ENCODE data around the gene IFT57. TPM values are rescaled to one million over a fixed set of nuclear protein-coding genes. Genes with fewer than 3 reads are reported as not detected.

IFT57 gene
- total RNA-seq, 1 experiment from 2014 or later: 32.1 TPM

DNA sequence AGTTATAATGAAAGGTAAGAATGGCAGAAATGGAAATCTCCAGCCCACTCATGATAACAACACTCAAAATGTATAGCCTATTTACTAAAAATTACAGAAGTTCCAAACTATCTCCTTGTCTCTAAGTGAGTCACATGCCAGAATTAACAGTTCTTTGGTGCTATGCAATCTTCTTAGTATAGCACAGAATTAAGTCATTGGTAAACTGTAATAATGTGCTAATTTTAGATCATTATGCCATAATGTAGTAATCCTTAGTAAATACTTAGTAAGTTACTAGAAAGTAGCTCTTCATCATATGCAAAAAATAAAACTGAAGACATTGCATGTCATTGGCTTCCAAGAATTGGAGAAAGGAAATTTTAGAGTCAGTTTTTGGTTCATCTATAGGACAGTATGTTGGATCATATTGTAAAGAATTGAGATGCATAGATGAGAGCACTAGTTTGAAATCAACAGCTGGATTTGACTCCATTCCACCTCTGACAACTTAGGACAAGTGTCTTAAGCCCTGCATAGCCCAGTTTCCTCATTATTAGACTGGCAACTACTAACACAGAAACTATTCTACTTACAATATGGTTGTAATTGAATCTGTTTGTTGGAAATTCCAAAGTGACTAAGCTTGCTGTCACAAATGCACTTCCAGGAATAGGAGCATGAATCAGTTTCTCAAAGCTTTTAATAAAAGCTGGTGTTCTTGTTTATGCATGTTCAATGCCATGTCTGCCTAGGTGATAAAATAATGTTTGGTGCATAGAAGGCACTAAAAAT, 91.3 kb downstream of the IFT57 start:
- no peak overlapping the region for H3K27ac Mint-ChIP-seq
- no peak for DNase-seq (ENCODE audit: low spot score)
- H3K4me3 Mint-ChIP-seq: no peak overlapping the region
- H3K9me3 Mint-ChIP-seq: no peaks in the 10 kb centered on the region
- no peaks in the 10 kb centered on the region for H3K36me3 Mint-ChIP-seq
- CTCF ChIA-PET: interaction anchor here (1.3 kb wide), 1 partner anchor 9 kb away, joined by 3 read pairs; no protein-coding TSS in a partner anchor
- no peak for TF ChIP-seq GABPB1 (CRISPR knock-in tag; IDR thresholded peaks at IDR 0.05)
- no peak for ATAC-seq
- H3K27me3 Mint-ChIP-seq (ENCODE audit: low read depth): no peaks in the 10 kb centered on the region
- POLR2A ChIA-PET: no interaction called here
- H3K4me1 Mint-ChIP-seq: no peaks in the 10 kb centered on the region

DNA sequence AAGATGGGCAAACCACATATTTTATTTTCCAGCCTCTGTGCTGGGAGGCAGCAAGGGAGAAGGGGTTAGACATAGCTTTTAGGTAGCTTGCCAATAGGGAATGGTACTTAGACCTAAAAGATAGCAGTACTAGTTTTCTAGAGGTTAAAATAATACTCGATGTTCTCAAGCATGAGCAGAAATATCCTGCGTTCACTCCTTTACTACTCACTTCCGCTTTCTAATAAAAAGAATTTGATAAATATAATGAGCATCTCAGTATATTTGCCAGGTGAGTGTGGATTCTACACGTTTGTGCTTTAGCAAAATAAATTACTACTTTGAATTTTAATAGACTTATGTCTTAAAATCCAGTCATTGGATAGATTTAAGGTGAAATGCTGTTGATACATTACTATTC, 92.0 kb downstream of the IFT57 start:
- ATAC-seq: no peak
- no peak overlapping the region for H3K4me3 Mint-ChIP-seq
- CTCF ChIA-PET: no interaction called here
- no peak overlapping the region for H3K27ac Mint-ChIP-seq
- H3K27me3 Mint-ChIP-seq (ENCODE audit: low read depth): no peaks in the 10 kb centered on the region
- POLR2A ChIA-PET: no interaction called here
- H3K36me3 Mint-ChIP-seq: no peaks in the 10 kb centered on the region
- TF ChIP-seq ZNF263 (CRISPR knock-in tag; IDR thresholded peaks at IDR 0.05; ENCODE audit: low read depth) (no peak), TP53 (CRISPR knock-in tag; IDR thresholded peaks at IDR 0.05) (no peak)
- TF ChIP-seq, protein P1, sequence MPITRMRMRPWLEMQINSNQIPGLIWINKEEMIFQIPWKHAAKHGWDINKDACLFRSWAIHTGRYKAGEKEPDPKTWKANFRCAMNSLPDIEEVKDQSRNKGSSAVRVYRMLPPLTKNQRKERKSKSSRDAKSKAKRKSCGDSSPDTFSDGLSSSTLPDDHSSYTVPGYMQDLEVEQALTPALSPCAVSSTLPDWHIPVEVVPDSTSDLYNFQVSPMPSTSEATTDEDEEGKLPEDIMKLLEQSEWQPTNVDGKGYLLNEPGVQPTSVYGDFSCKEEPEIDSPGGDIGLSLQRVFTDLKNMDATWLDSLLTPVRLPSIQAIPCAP (CRISPR knock-in tag; IDR thresholded peaks at IDR 0.05): no peak
- TF ChIP-seq, protein P2, sequence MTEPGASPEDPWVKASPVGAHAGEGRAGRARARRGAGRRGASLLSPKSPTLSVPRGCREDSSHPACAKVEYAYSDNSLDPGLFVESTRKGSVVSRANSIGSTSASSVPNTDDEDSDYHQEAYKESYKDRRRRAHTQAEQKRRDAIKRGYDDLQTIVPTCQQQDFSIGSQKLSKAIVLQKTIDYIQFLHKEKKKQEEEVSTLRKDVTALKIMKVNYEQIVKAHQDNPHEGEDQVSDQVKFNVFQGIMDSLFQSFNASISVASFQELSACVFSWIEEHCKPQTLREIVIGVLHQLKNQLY (CRISPR knock-in tag; IDR thresholded peaks at IDR 0.05): no peak
- TF ChIP-seq, protein P3, sequence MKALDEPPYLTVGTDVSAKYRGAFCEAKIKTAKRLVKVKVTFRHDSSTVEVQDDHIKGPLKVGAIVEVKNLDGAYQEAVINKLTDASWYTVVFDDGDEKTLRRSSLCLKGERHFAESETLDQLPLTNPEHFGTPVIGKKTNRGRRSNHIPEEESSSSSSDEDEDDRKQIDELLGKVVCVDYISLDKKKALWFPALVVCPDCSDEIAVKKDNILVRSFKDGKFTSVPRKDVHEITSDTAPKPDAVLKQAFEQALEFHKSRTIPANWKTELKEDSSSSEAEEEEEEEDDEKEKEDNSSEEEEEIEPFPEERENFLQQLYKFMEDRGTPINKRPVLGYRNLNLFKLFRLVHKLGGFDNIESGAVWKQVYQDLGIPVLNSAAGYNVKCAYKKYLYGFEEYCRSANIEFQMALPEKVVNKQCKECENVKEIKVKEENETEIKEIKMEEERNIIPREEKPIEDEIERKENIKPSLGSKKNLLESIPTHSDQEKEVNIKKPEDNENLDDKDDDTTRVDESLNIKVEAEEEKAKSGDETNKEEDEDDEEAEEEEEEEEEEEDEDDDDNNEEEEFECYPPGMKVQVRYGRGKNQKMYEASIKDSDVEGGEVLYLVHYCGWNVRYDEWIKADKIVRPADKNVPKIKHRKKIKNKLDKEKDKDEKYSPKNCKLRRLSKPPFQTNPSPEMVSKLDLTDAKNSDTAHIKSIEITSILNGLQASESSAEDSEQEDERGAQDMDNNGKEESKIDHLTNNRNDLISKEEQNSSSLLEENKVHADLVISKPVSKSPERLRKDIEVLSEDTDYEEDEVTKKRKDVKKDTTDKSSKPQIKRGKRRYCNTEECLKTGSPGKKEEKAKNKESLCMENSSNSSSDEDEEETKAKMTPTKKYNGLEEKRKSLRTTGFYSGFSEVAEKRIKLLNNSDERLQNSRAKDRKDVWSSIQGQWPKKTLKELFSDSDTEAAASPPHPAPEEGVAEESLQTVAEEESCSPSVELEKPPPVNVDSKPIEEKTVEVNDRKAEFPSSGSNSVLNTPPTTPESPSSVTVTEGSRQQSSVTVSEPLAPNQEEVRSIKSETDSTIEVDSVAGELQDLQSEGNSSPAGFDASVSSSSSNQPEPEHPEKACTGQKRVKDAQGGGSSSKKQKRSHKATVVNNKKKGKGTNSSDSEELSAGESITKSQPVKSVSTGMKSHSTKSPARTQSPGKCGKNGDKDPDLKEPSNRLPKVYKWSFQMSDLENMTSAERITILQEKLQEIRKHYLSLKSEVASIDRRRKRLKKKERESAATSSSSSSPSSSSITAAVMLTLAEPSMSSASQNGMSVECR (CRISPR knock-in tag; IDR thresholded peaks at IDR 0.05; ENCODE audit: borderline replicate concordance): no peak
- TF ChIP-seq, protein P4, sequence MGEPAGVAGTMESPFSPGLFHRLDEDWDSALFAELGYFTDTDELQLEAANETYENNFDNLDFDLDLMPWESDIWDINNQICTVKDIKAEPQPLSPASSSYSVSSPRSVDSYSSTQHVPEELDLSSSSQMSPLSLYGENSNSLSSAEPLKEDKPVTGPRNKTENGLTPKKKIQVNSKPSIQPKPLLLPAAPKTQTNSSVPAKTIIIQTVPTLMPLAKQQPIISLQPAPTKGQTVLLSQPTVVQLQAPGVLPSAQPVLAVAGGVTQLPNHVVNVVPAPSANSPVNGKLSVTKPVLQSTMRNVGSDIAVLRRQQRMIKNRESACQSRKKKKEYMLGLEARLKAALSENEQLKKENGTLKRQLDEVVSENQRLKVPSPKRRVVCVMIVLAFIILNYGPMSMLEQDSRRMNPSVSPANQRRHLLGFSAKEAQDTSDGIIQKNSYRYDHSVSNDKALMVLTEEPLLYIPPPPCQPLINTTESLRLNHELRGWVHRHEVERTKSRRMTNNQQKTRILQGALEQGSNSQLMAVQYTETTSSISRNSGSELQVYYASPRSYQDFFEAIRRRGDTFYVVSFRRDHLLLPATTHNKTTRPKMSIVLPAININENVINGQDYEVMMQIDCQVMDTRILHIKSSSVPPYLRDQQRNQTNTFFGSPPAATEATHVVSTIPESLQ (CRISPR knock-in tag; IDR thresholded peaks at IDR 0.05): no peak
- no peaks in the 10 kb centered on the region for H3K9me3 Mint-ChIP-seq
- H3K4me1 Mint-ChIP-seq: no peaks in the 10 kb centered on the region; the same call in 1 of the 2 replicates
- DNase-seq (ENCODE audit: low spot score): no peak

DNA sequence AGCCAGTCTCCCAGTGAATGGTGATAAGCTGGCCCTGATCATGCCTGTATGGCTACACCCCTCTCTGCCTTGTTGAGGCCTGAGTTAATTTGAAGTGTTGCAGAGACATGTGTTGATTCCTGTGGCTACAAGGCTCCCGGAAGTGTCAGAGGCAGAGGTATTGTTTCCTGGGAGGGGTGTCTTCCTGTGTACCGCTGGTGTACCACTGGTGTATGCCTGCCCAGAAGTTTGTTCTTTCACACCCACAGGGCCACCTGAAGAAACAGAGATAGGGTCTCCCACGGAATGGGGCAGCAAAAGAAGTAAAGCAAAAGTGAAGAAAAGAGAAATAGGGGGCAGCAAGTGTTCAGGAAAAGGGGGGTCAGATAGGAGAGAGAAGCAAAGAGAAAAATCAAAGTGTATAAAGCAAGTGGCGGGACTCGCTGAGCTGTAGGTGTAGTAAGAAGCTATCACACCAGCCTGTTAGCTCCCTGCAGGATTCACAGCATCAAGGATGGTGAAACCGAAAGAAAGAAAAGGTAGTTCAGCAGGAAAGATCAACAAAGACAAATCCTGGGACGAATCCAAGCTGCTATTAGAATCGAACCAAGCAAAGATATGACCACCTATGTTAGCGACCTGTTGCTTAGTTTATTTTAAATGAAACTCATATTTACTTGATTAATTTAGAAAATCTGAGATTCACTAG, 94.8 kb downstream of the IFT57 start:
- no peaks in the 10 kb centered on the region for H3K27me3 Mint-ChIP-seq (ENCODE audit: low read depth)
- ChIA-PET CTCF (no interaction called here), POLR2A (no interaction called here)
- H3K36me3 Mint-ChIP-seq: no peaks in the 10 kb centered on the region
- H3K27ac Mint-ChIP-seq: no peak overlapping the region
- no peak for ATAC-seq
- H3K4me3 Mint-ChIP-seq: no peak overlapping the region
- H3K4me1 Mint-ChIP-seq: peaks cover 17% of the 10 kb centered on the region
- no peaks in the 10 kb centered on the region for H3K9me3 Mint-ChIP-seq
- no peak for DNase-seq (ENCODE audit: low spot score)
- TF ChIP-seq, protein P5, sequence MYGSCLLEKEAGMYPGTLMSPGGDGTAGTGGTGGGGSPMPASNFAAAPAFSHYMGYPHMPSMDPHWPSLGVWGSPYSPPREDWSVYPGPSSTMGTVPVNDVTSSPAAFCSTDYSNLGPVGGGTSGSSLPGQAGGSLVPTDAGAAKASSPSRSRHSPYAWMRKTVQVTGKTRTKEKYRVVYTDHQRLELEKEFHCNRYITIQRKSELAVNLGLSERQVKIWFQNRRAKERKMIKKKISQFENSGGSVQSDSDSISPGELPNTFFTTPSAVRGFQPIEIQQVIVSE (CRISPR knock-in tag; IDR thresholded peaks at IDR 0.05; ENCODE audit: borderline replicate concordance): no peak
- TF ChIP-seq MXD4 (CRISPR knock-in tag; IDR thresholded peaks at IDR 0.05; ENCODE audit: borderline replicate concordance): no peak
- no peak for TF ChIP-seq JUN (CRISPR knock-in tag; IDR thresholded peaks at IDR 0.05)
- no peak for TF ChIP-seq FOXP1 (CRISPR knock-in tag; IDR thresholded peaks at IDR 0.05; ENCODE audit: borderline replicate concordance)
- TF ChIP-seq, protein P6, sequence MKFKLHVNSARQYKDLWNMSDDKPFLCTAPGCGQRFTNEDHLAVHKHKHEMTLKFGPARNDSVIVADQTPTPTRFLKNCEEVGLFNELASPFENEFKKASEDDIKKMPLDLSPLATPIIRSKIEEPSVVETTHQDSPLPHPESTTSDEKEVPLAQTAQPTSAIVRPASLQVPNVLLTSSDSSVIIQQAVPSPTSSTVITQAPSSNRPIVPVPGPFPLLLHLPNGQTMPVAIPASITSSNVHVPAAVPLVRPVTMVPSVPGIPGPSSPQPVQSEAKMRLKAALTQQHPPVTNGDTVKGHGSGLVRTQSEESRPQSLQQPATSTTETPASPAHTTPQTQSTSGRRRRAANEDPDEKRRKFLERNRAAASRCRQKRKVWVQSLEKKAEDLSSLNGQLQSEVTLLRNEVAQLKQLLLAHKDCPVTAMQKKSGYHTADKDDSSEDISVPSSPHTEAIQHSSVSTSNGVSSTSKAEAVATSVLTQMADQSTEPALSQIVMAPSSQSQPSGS (CRISPR knock-in tag; IDR thresholded peaks at IDR 0.05; ENCODE audit: borderline replicate concordance, low read depth): no peak
- TF ChIP-seq, protein P7, sequence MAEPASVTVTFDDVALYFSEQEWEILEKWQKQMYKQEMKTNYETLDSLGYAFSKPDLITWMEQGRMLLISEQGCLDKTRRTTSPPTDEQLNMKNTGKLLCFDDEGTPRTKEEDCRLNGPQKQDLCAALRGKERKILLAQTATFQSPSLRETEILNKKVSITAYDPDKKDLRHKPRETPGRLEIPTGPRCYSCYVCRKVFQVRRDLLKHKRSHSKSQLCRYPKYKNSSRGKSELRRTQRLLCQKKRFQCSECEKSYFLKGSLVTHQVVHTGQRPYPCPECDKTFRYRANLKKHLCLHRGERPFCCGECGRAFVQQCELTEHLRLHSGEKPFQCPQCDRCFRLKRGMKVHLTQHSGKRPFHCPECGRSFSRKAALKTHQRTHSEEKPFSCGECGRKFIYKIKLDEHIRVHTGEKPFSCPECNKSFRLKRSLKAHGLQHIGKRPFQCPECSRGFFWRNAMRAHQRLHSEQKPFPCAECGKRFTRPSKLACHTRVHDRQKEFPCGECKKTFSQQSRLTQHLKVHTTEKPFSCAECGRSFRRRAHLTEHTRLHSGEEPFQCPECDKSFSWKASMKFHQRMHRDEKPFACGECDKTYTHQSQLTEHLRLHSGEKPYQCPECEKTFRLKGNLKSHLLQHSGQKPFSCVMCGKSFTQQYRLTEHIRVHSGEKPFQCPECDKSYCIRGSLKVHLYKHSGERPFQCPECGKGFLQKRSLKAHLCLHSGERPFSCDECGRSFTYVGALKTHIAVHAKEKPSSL (CRISPR knock-in tag; conservative IDR thresholded peaks at IDR 0.05): no peak
- TF ChIP-seq, protein P8, sequence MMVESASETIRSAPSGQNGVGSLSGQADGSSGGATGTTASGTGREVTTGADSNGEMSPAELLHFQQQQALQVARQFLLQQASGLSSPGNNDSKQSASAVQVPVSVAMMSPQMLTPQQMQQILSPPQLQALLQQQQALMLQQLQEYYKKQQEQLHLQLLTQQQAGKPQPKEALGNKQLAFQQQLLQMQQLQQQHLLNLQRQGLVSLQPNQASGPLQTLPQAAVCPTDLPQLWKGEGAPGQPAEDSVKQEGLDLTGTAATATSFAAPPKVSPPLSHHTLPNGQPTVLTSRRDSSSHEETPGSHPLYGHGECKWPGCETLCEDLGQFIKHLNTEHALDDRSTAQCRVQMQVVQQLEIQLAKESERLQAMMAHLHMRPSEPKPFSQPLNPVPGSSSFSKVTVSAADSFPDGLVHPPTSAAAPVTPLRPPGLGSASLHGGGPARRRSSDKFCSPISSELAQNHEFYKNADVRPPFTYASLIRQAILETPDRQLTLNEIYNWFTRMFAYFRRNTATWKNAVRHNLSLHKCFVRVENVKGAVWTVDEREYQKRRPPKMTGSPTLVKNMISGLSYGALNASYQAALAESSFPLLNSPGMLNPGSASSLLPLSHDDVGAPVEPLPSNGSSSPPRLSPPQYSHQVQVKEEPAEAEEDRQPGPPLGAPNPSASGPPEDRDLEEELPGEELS (CRISPR knock-in tag; IDR thresholded peaks at IDR 0.05): no peak
